ENCODE data around the gene AGMO. TPM values are rescaled to one million over a fixed set of nuclear protein-coding genes. Genes with fewer than 3 reads are reported as not detected.

The AGMO gene
- total RNA-seq, 4 donors from 2014 or later, result 0.11 to 0.55 TPM; not detected in 2

GRCh38 chr7:15239801-15240200 is 322.0 kb downstream of the AGMO start:
- Histone ChIP-seq H3K27ac (no peak overlapping the region), H3K4me1 (no peaks in the 10 kb centered on the region), H3K27me3 (no peaks in the 10 kb centered on the region), H3K4me3 (no peak overlapping the region), H3K9me3 (no peaks in the 10 kb centered on the region), H3K36me3 (no peaks in the 10 kb centered on the region)
- no peak for DNase-seq
- intact Hi-C loops (cut with DNase I; ENCODE audit: low total_unique reads) (no loop called here), in situ Hi-C loops (cut with MboI; ENCODE audit: low sequenced_read_pairs in 4 of 4) (no loop called here)
- no peak for TF ChIP-seq CTCF (IDR thresholded peaks at IDR 0.05 in 4 of 5, conservative IDR thresholded peaks at IDR 0.05 in 1 of 5)
- TF ChIP-seq POLR2A (IDR thresholded peaks at IDR 0.05), result no peak
- no peak for ATAC-seq

GRCh38 chr7:15236952-15237351 is 324.9 kb downstream of the AGMO start:
- H3K36me3 ChIP-seq, result no peaks in the 10 kb centered on the region
- no peak for ATAC-seq
- TF ChIP-seq POLR2A (IDR thresholded peaks at IDR 0.05), result no peak
- no peak for TF ChIP-seq CTCF (IDR thresholded peaks at IDR 0.05 in 4 of 5, conservative IDR thresholded peaks at IDR 0.05 in 1 of 5)
- no peaks in the 10 kb centered on the region for H3K9me3 ChIP-seq
- no peak for DNase-seq
- no peak overlapping the region for H3K27ac ChIP-seq
- H3K4me3 ChIP-seq, result no peak overlapping the region
- no peaks in the 10 kb centered on the region for H3K4me1 ChIP-seq
- H3K27me3 ChIP-seq, result no peaks in the 10 kb centered on the region
- in situ Hi-C loops (cut with MboI; ENCODE audit: low sequenced_read_pairs in 4 of 4) (no loop called here), intact Hi-C loops (cut with DNase I; ENCODE audit: low total_unique reads) (no loop called here)

- DNase-seq, result no peak
- no peak for TF ChIP-seq CTCF (IDR thresholded peaks at IDR 0.05 in 4 of 5, conservative IDR thresholded peaks at IDR 0.05 in 1 of 5)
- TF ChIP-seq POLR2A (IDR thresholded peaks at IDR 0.05), result no peak
- ATAC-seq, result no peak
- intact Hi-C loops (cut with DNase I; ENCODE audit: low total_unique reads) (no loop called here), in situ Hi-C loops (cut with MboI; ENCODE audit: low sequenced_read_pairs in 4 of 4) (no loop called here)
- H3K27me3 ChIP-seq, result no peaks in the 10 kb centered on the region
- H3K4me1 ChIP-seq, result no peaks in the 10 kb centered on the region
- no peaks in the 10 kb centered on the region for H3K9me3 ChIP-seq
- no peaks in the 10 kb centered on the region for H3K36me3 ChIP-seq
- H3K27ac ChIP-seq, result no peak overlapping the region
- no peak overlapping the region for H3K4me3 ChIP-seq
Measured at GRCh38 chr7:15234431-15234830, 327.4 kb downstream of the AGMO start.

GRCh38 chr7:15228831-15229230 is 333.0 kb downstream of the AGMO start:
- H3K4me3 ChIP-seq, result no peak overlapping the region
- H3K36me3 ChIP-seq, result no peaks in the 10 kb centered on the region
- H3K27ac ChIP-seq, result no peak overlapping the region
- TF ChIP-seq CTCF (IDR thresholded peaks at IDR 0.05 in 4 of 5, conservative IDR thresholded peaks at IDR 0.05 in 1 of 5) (no peak), POLR2A (IDR thresholded peaks at IDR 0.05) (no peak)
- no peaks in the 10 kb centered on the region for H3K9me3 ChIP-seq
- intact Hi-C loops (cut with DNase I; ENCODE audit: low total_unique reads), result no loop called here
- in situ Hi-C loops (cut with MboI; ENCODE audit: low sequenced_read_pairs in 4 of 4), result no loop called here
- no peaks in the 10 kb centered on the region for H3K27me3 ChIP-seq
- no peak for ATAC-seq
- DNase-seq, result no peak
- H3K4me1 ChIP-seq, result no peaks in the 10 kb centered on the region

GRCh38 chr7:15225981-15226380 is 335.8 kb downstream of the AGMO start:
- no peaks in the 10 kb centered on the region for H3K36me3 ChIP-seq
- DNase-seq (no peak), ATAC-seq (no peak)
- H3K9me3 ChIP-seq, result no peaks in the 10 kb centered on the region
- no peak overlapping the region for H3K27ac ChIP-seq
- no peak for TF ChIP-seq CTCF (IDR thresholded peaks at IDR 0.05 in 4 of 5, conservative IDR thresholded peaks at IDR 0.05 in 1 of 5)
- no peak for TF ChIP-seq POLR2A (IDR thresholded peaks at IDR 0.05)
- in situ Hi-C loops (cut with MboI; ENCODE audit: low sequenced_read_pairs in 4 of 4), result no loop called here
- intact Hi-C loops (cut with DNase I; ENCODE audit: low total_unique reads), result no loop called here
- H3K27me3 ChIP-seq, result no peaks in the 10 kb centered on the region
- H3K4me1 ChIP-seq, result no peaks in the 10 kb centered on the region
- no peak overlapping the region for H3K4me3 ChIP-seq
